ENCODE measurements around the gene FGF22. TPM values are rescaled to one million over a fixed set of nuclear protein-coding genes. Genes with fewer than 3 reads are reported as not detected.

FGF22 gene
- total RNA-seq, 1 donor from 2014 or later = 0.38 TPM

- Mint-ChIP-seq H3K36me3 (peaks cover 19% of the 10 kb centered on the region), H3K4me3 (no peak overlapping the region), H3K4me1 (peaks cover 7% of the 10 kb centered on the region), H3K27ac (no peak overlapping the region), H3K9me3 (no peaks in the 10 kb centered on the region), H3K27me3 (ENCODE audit: low read depth) (no peaks in the 10 kb centered on the region)
- no peak for TF ChIP-seq CTCF (IDR thresholded peaks at IDR 0.05; ENCODE audit: unreplicated experiment)
- DNase-seq (ENCODE audit: low spot score in 2 of 2, unreplicated experiment in 2 of 2) = no peak
These were observed 9.5 kb upstream of the FGF22 start for GRCh38 chr19:629961-630714.

- H3K9me3 Mint-ChIP-seq = no peaks in the 10 kb centered on the region
- TF ChIP-seq CTCF (IDR thresholded peaks at IDR 0.05; ENCODE audit: unreplicated experiment) = no peak
- H3K27me3 Mint-ChIP-seq (ENCODE audit: low read depth) = peaks cover 6% of the 10 kb centered on the region
- peaks cover 15% of the 10 kb centered on the region for H3K36me3 Mint-ChIP-seq
- H3K27ac Mint-ChIP-seq = peak overlapping the region; percentile 93
- peak overlapping the region; percentile 87 for H3K4me3 Mint-ChIP-seq
- peaks cover 7% of the 10 kb centered on the region for H3K4me1 Mint-ChIP-seq
- peak in 1 of 2 experiments; percentile 68 for DNase-seq (ENCODE audit: low spot score in 2 of 2, unreplicated experiment in 2 of 2)
These were observed 7.1 kb upstream of the FGF22 start for GRCh38 chr19:632579-633067.

- no peak for TF ChIP-seq CTCF (IDR thresholded peaks at IDR 0.05; ENCODE audit: unreplicated experiment)
- no peaks in the 10 kb centered on the region for H3K9me3 Mint-ChIP-seq
- H3K4me1 Mint-ChIP-seq = peaks cover 7% of the 10 kb centered on the region
- H3K27ac Mint-ChIP-seq = peak within 1 kb of the TSS; percentile 93
- peak; percentile 93 to 97 for DNase-seq (ENCODE audit: low spot score in 2 of 2, unreplicated experiment in 2 of 2)
- peaks cover 13% of the 10 kb centered on the region for H3K36me3 Mint-ChIP-seq
- peak within 1 kb of the TSS; percentile 87 for H3K4me3 Mint-ChIP-seq
- H3K27me3 Mint-ChIP-seq (ENCODE audit: low read depth) = peaks cover 12% of the 10 kb centered on the region
These were observed 6.5 kb upstream of the FGF22 start, which contains the start of gene POLRMT for GRCh38 chr19:633068-633785. POLRMT (minus strand) TSS chr19:633537; CDS start chr19:633512, 25 bp downstream.

GRCh38 chr19:633786-634639 is 5.7 kb upstream of the FGF22 start:
- H3K9me3 Mint-ChIP-seq = no peaks in the 10 kb centered on the region
- peaks cover 20% of the 10 kb centered on the region for H3K27me3 Mint-ChIP-seq (ENCODE audit: low read depth)
- H3K4me1 Mint-ChIP-seq = peaks cover 7% of the 10 kb centered on the region
- H3K36me3 Mint-ChIP-seq = peaks cover 9% of the 10 kb centered on the region
- H3K4me3 Mint-ChIP-seq = peak overlapping the region; percentile 87
- H3K27ac Mint-ChIP-seq = peak overlapping the region; percentile 91
- no peak for TF ChIP-seq CTCF (IDR thresholded peaks at IDR 0.05; ENCODE audit: unreplicated experiment)
- no peak for DNase-seq (ENCODE audit: low spot score in 2 of 2, unreplicated experiment in 2 of 2)

GRCh38 chr19:634975-635652 is 4.6 kb upstream of the FGF22 start:
- Mint-ChIP-seq H3K4me3 (peak overlapping the region; percentile 30), H3K27ac (no peak overlapping the region), H3K4me1 (peaks cover 12% of the 10 kb centered on the region), H3K27me3 (ENCODE audit: low read depth) (peaks cover 25% of the 10 kb centered on the region), H3K36me3 (peaks cover 5% of the 10 kb centered on the region), H3K9me3 (no peaks in the 10 kb centered on the region)
- no peak for TF ChIP-seq CTCF (IDR thresholded peaks at IDR 0.05; ENCODE audit: unreplicated experiment)
- DNase-seq (ENCODE audit: low spot score in 2 of 2, unreplicated experiment in 2 of 2) = no peak

Data from mesothelial cell of epicardium (in vitro differentiated cells).